Measurements from ENCODE around the gene MMP28.

DNA sequence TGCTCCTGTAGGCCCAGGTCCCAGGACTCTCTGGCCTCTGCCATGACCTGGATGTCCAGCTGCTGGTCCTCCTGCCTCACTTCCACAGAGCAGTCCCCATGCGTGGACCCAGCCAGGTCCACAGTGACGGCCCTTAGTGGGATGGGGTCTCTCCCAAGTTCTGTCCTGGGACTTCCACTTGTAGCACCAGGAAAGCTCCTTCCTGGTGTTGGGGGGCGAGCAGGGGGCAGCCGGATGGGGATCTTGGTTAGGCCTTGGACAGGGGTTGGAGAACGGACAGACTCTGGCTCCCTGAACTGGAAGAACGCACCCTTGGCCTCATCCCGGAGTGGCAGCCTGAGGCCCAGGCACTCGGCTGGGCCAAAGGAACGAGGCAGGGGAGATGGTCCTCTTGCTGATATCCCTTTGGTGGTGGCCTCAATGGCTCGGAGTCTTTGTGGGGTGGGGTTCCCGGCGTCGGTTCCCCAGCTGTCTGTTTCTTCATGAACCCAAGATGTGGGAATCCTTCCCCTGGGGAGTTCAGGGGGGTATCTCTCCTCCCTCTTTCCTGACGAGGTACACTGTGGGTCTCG, 49.6 kb downstream of the MMP28 start:
- TF ChIP-seq EZH2 (IDR thresholded peaks at IDR 0.05; ENCODE audit: low read depth) = no peak
- TF ChIP-seq, protein P1, sequence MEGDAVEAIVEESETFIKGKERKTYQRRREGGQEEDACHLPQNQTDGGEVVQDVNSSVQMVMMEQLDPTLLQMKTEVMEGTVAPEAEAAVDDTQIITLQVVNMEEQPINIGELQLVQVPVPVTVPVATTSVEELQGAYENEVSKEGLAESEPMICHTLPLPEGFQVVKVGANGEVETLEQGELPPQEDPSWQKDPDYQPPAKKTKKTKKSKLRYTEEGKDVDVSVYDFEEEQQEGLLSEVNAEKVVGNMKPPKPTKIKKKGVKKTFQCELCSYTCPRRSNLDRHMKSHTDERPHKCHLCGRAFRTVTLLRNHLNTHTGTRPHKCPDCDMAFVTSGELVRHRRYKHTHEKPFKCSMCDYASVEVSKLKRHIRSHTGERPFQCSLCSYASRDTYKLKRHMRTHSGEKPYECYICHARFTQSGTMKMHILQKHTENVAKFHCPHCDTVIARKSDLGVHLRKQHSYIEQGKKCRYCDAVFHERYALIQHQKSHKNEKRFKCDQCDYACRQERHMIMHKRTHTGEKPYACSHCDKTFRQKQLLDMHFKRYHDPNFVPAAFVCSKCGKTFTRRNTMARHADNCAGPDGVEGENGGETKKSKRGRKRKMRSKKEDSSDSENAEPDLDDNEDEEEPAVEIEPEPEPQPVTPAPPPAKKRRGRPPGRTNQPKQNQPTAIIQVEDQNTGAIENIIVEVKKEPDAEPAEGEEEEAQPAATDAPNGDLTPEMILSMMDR (conservative IDR thresholded peaks at IDR 0.05) = no peak
